SK-N-SH treated with all-trans-retinoic acid at 6 μM for 48 hours (cell line): ENCODE data around the gene LAMA2.

Source experiments
- ARNTL ChIP-seq: fragments of 450-650 bp; formaldehyde crosslinking; IDR thresholded peaks from 2 replicates; pipeline ENCODE4 v1.5.0; 2020; ENCODE audit warnings: low read depth, mild to moderate bottlenecking, moderate library complexity, borderline replicate concordance
- TF ChIP-seq, protein P1 (sequence below): fragments of 250-450 bp; sonication (Bioruptor Pico); IDR thresholded peaks from 2 replicates; pipeline ENCODE4 v1.8.0; 2021; ENCODE audit warnings: low read depth, mild to moderate bottlenecking, moderate library complexity, borderline replicate concordance
- TF ChIP-seq, protein P2 (sequence below): fragments of 250-450 bp; sonication (Bioruptor Pico); IDR thresholded peaks from 2 replicates; pipeline ENCODE4 v1.8.0; 2020; ENCODE audit warnings: mild to moderate bottlenecking, moderate library complexity, borderline replicate concordance

DNA sequence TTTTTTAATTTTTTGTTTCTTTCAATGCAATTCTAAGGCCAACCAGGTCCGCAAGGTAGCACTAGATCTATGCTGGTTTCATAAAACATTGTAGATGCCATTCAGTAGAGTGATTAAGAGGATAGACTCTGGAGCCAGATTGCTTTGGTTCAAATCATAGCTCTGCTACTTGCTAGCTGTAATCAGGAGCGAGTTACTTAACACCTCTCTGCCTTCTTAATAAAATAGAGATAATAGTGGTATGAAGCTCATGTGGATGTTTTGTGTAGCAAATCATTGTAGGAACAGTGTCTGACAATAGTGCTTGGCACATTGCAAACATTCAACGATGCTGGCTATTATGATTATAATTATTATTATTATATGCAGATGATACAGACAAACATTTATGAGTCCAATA lies 164.9 kb downstream of the LAMA2 start:
- no peak for TF ChIP-seq ARNTL (CRISPR knock-in tag)
- TF ChIP-seq, protein P1, sequence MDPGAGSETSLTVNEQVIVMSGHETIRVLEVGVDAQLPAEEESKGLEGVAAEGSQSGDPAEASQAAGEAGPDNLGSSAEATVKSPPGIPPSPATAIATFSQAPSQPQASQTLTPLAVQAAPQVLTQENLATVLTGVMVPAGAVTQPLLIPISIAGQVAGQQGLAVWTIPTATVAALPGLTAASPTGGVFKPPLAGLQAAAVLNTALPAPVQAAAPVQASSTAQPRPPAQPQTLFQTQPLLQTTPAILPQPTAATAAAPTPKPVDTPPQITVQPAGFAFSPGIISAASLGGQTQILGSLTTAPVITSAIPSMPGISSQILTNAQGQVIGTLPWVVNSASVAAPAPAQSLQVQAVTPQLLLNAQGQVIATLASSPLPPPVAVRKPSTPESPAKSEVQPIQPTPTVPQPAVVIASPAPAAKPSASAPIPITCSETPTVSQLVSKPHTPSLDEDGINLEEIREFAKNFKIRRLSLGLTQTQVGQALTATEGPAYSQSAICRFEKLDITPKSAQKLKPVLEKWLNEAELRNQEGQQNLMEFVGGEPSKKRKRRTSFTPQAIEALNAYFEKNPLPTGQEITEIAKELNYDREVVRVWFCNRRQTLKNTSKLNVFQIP (CRISPR knock-in tag): no peak
- TF ChIP-seq, protein P2, sequence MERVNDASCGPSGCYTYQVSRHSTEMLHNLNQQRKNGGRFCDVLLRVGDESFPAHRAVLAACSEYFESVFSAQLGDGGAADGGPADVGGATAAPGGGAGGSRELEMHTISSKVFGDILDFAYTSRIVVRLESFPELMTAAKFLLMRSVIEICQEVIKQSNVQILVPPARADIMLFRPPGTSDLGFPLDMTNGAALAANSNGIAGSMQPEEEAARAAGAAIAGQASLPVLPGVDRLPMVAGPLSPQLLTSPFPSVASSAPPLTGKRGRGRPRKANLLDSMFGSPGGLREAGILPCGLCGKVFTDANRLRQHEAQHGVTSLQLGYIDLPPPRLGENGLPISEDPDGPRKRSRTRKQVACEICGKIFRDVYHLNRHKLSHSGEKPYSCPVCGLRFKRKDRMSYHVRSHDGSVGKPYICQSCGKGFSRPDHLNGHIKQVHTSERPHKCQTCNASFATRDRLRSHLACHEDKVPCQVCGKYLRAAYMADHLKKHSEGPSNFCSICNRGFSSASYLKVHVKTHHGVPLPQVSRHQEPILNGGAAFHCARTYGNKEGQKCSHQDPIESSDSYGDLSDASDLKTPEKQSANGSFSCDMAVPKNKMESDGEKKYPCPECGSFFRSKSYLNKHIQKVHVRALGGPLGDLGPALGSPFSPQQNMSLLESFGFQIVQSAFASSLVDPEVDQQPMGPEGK (CRISPR knock-in tag): no peak
